GM21717 (cell line): ENCODE measurements around the gene ALKBH3.

Experiments used
- ATAC-seq: cut with Tn5 transposase; IDR thresholded peaks from one replicate; pipeline ENCODE4 v1.9.1; 2021; ENCODE audit warnings: mild to moderate bottlenecking, moderate library complexity; ENCODE audit not compliant: unreplicated experiment

ALKBH3 gene

DNA sequence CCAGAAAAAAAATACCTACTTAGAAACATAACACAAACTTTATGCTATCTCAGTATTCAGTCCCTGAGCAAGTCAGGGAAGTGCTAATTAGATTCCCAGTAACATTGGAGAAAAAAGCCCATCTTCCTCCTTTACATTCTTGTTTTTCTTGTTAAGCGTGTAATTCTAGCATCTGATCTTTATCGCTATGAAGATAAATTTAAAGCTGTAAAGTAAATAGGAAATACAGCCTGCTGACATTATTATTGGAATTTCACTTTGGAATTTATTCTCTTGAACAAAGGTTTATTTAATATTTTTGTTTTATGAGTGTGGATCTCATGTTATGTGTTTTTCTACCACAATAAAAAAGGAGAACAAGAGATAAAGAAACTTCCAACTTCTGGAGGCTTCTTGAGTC is 13.9 kb downstream of the ALKBH3 start:
- ATAC-seq, result no peak

DNA sequence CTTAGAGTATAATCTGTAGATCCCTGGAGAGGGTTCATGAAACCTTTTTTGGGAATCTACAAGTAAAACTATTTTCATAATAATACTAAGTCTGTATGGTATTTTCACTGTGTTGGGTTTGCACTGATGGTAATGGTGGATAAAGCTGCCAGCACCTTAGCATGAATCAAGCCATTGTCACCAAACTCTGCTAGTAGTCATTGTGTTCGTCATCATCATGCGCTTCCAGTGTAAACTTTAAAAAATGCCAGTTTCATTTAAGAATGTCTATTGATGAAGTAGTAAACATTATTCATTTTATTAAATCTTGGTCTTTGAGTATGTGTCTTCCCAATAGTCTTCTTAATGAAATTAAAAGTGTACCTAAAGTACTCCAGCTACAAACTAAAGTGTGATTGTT is 15.0 kb downstream of the ALKBH3 start:
- ATAC-seq, result no peak

DNA sequence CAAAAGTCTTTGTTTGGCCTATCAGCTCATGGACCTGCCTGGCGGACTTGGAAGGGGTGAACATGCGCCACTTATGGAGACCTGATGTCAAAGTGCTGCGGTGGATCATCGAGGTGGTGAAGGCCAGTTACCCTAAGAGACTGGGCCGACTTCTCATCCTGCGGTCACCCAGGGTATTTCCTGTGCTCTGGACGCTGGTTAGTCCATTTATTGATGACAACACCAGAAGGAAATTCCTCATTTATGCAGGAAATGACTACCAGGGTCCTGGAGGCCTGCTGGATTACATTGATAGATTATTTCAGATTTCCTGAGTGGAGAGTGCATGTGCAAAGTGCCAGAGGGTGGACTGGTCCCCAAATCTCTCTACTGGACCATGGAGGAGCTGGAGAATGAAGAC is 17.9 kb downstream of the ALKBH3 start:
- ATAC-seq, result no peak

DNA sequence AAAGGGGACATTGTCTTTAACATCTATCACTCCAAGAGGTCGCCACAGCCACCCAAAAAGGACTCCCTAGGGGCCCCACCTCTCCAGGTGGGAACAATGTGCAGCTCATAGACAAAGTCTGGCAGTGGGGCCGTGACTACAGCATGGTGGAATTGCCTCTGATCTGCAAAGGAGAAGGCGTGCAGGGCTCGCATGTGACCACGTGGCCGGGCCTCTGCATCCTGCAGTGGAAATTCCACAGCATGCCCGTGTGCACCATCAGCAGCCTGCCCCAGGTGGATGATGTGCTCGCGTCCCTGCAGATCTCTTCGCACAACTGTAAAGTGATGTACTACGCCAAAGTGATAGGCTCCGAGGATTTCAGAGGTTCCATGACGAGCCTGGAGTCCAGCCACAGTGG is 18.5 kb downstream of the ALKBH3 start:
- no peak for ATAC-seq

- no peak for ATAC-seq
These were observed 20.9 kb downstream of the ALKBH3 start for GRCh38 chr11:43901551-43901950.

- no peak for ATAC-seq
These were observed 22.4 kb downstream of the ALKBH3 start for GRCh38 chr11:43903078-43903477.

DNA sequence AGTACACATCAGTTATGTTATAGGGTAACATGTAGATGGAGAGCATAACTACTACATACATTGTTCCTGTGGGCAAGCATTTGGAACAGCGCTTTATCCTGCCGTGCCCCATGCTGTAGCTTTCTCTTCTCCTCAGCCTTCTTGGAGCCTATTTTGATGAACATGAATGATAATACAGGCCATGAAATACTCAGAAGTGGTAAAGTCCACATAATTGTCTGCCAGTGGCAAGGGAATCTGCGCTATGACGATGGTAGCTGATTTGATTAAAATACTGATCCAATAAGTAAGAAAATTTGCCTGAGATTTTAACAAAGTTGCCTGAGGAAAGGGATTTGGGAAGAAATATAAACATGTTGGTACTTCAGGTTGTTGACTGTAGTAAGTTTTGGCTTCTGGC is 23.3 kb downstream of the ALKBH3 start:
- ATAC-seq, result no peak

- no peak for ATAC-seq
These were observed 24.3 kb downstream of the ALKBH3 start for GRCh38 chr11:43904742-43905535.

DNA sequence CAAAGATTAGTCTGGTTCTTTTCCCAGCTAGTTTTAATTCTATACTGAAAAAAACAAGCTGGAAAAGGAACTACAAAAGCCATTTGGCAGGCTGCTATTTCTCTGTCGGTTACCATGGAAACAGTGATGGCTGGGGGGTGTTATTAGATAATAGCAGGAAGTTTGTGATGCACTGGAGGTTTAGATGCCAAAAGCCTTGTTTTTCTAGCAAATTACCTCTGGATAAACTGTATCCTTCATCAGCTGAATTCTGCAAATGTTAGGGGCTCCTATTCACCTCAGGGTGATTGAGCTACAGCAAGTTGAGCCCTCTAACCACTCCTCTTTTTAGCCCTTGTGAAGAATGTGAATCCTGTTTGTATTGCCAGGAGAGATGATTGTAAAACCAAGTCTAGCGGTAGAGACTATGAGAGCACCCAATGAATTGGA is 25.2 kb downstream of the ALKBH3 start:
- no peak for ATAC-seq

GRCh38 chr11:43907028-43907975 is 26.7 kb downstream of the ALKBH3 start:
- no peak for ATAC-seq

DNA sequence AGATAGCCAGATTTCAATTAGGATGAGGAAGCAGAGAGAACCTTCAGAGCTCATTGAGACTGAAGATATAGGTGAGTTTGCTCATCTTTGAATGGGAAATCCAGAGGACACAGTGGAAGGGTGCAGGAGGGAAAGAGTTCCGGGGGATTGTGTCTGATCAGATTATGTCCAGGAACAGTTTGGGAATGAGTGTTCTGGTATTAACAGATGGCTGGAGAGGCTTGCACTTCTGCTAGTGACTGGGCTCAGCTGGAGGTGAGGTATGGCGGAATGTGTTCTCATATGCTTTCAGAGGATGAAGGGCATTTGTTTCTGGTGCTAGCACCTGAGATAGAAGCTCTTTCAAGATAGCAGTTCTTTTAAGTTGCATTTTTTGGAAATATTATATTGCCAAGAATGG is 27.6 kb downstream of the ALKBH3 start:
- no peak for ATAC-seq

DNA sequence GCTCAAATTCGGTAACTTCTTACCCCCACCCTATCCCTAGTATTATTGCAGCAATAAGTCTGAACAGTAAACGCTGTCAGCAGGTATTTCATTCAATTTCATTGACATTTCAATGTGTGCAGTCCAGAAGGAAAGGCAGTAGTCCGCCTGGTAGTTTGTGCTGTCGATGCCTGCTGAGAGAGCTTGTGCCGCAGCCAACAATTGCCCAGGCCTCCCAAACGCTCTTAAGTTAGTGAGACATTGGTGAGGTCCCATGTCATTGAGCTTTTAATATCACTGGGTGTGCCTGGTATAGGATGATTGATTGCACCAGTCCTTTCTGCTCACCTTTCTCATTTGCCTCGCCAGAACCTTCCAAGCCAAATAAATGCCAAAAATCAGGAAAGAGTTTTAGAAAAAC is 28.1 kb downstream of the ALKBH3 start:
- ATAC-seq, result no peak

DNA sequence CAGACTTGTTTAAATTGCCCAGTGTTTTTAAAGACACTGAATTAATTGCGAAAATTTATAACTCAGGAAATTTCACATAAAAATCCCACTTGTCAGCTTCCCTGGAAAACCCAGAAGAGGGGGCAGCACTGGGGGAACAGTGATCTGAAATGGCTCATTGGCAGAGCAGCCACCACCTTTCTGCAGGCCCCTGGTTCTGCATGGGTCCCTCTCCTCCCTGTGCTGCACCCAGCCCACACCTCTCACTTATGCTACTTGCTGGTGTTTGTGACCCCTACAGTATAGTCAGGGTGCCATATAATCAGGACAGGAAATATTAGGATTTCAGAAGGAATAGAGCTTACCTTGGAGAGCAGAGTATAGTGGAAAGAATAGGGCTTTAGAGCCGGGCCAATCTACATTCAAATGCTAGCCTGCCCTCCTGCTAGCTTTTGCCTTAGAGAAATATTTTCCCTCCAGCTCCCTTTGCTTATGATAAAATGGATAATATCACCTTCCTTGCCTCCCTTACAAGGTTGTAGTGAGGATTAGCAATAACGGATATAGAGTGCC is 33.3 kb downstream of the ALKBH3 start:
- ATAC-seq, result no peak

DNA sequence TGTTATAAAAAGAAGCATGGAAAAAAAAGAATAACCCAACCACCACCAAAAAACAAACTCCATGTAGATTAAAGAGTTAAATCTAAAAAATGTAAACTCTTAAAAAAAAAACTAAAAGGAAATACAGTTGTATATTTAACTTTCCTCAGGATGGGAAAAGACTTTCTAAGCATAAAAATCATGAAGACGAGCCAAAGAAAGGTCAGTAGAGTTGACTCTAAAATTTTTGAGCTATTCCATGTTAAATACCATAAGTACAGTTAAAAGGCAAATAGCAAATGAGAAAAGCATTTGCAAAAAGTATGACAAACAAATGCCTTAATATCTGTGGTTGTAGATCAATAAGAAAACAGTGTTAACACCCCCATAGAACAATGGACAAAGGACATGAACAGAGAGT is 33.8 kb downstream of the ALKBH3 start:
- no peak for ATAC-seq

DNA sequence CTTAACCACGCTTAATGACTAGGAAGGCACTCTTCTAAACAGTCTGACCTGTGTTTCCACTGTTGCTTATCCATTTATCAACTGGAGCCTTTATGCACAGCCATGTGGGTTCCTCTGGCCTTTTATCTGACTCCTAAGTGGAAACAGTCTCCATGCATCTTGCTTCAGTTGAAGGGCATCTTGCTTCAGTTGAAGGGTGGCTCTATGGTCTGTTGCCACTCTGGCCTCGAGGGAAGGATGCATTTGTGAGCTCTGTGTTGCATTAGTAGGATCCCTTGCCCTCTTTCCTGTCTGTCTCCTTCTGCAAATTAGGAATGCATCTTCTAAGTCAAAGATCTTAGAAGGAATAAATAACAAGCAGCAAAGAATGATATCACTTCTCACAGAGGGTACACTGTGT is 36.0 kb downstream of the ALKBH3 start:
- no peak for ATAC-seq

DNA sequence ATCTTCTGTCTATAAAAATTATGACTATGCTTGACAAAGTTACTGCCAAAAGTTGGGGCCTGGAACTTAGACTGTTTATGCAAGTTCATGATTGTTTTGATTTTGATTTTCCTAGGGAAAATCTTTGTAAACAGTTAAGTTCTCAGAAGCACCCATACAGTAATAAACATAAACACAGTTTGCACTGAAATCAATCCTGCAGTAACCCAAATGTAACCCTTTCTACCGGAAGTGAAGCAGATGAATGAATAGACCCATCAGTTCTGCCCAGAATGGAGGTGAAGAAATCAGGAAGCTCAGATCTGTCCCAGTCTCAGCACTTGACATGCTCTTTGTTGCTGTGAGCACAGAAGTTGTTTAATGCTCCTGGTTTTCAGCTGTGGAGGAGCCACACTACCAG is 37.2 kb downstream of the ALKBH3 start:
- ATAC-seq, result no peak

GRCh38 chr11:43918662-43919061 is 38.0 kb downstream of the ALKBH3 start:
- no peak for ATAC-seq

DNA sequence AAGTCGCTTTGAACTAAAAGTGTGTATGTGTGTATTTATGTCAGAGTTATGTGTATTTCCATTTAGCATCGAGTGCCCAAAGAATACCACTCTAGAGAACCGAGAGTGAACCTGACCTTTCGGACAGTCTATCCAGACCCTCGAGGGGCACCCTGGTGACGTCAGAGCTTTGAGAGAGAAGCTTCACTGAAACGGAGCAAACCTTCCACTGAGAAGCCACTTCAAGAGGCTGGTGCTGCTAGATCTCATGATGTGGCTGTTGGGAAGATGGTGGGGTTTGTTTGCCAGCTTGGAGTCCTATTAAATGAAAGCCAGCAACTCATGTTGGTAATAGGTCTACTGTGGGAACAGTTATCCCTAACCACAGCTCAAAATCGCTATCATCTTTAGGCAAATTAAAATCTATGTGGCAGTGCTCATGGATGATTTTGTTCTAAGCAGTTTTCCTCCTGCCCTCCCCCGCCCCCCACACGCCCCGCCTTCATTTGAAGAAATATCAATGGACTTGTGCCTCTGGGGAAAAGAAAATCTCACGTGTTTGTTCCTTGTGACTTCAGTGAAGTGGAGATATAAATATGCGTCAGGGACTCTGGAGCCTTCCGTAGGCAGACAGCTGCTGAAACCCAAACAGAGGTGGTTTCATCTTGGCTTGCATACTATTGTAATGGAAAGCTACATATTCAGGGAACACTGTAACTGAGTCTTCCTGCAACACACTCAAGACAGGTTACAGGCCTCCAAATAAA is 39.4 kb downstream of the ALKBH3 start:
- no peak for ATAC-seq

DNA sequence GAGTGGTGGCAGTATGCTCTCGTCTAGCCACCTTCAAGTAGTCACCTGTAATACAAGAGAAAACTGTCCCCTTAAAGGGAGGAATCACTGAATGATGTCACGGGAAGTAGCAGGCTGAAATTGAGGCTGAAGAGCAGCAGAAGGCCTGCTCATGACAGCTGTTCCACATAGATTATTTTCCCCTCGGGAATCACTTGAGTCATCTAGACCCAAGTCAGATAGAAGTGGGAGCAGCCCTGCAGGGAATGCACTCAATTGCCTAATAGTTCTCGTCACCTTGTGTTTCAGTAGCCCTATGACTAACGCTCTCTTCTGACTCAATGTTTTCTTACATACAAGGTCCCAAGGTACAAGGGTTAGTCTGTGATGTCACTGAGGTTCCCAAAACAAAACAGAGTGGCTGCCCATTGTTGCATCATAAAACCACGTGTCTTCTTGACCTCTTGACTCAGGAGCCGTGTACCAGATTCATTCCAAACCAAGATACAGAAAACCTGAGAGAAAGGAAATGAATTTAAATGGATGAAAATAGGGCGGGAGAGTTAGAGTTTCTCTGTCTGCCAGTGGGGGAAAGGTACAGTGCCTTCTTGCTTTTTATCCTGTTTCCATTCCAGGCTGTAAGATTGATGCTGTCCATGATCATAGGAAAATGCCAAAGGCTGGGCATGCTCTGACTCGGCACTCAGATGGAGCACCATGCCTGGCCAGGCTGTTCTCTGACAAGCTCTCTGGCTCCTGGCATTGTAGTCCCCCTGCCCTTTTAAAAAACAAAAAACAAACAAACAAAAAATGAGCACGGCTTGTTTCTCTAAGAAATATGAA is 40.2 kb downstream of the ALKBH3 start:
- no peak for ATAC-seq
